ENCODE data around the gene FYN.

- TF ChIP-seq EZH2 (IDR thresholded peaks at IDR 0.05) (no peak), POLR2AphosphoS5 (IDR thresholded peaks at IDR 0.05; ENCODE audit: borderline replicate concordance, low read depth, low read length) (no peak), FOXP2 (optimal IDR thresholded peaks at IDR 0.05; ENCODE audit: control extremely low read depth, extremely low read length, insufficient read depth) (no peak)
Observed at GRCh38 chr6:111623046-111623718, 250.1 kb downstream of the FYN start.
